ENCODE data around the gene UBFD1. TPM values are rescaled to one million over a fixed set of nuclear protein-coding genes. Genes with fewer than 3 reads are reported as not detected.
"Not testable (repeated sequence)": the region's sequence is repeated elsewhere in the genome, so short reads cannot be mapped to it uniquely, and the experiment has no call there.

The UBFD1 gene
- polyA plus RNA-seq, 1 donor from 2014 or later = 12.4 TPM

GRCh38 chr16:23595246-23595950 is 37.9 kb downstream of the UBFD1 start:
- peaks cover 3% of the 10 kb centered on the region for H3K36me3 Mint-ChIP-seq
- H3K27ac Mint-ChIP-seq = peak overlapping the region; percentile 31 to 76 (median 64)
- H3K4me3 Mint-ChIP-seq = peak overlapping the region; percentile 64 to 92 (median 90)
- peaks cover 16 to 20% (median 18%) of the 10 kb centered on the region in 3 donors for H3K4me1 Mint-ChIP-seq
- no peaks in the 10 kb centered on the region for H3K9me3 Mint-ChIP-seq
- no peaks in the 10 kb centered on the region for H3K27me3 Mint-ChIP-seq

DNA sequence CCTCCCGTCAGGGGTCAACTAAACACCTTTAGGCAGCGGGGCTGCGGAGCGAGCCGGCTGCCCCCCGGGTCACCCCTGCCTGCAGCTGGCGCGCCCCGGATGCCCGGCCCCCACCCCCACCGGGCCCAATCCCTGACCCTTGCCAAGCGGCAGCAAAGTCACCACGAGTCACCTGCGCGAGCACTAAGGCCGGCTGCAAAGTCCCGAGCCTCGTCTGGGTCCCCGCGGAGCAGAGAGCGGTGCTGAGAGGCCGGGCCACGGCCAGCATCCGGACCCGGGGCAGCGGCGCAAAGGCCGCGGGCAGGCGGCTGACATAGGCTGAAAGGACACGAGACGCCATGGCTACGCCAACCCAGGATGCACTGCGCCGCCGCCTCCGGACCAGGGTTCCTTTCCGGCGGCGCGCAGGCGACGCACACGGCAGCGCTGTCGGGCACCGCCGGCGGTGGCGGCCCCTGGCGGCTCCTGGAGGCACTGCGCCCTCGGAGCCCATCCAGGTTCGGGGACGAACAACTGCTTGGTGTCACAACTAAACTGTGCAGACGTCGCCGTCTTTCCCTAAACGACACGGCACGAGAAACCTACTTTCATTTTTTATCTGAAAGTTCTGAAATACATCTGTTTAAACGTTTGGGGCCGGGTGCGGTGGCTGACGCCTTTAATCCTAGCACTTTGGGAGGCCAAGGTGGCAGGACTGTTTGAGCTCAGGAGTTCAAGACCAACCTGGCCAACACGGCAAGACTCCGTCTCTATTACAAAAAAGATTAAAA is 38.6 kb downstream of the UBFD1 start, which contains the start of gene NDUFAB1:
TSS of gene NDUFAB1 (minus strand) at position 366 of the 770 bp plus-strand sequence. CDS start at position 340, 26 bp downstream.
- H3K4me1 Mint-ChIP-seq = peaks cover 16 to 20% (median 18%) of the 10 kb centered on the region in 3 donors
- H3K27ac Mint-ChIP-seq = peak within 1 kb of the TSS; percentile 31 to 86 (median 64)
- H3K27me3 Mint-ChIP-seq = no peaks in the 10 kb centered on the region
- peak within 1 kb of the TSS; percentile 64 to 92 (median 90) for H3K4me3 Mint-ChIP-seq
- H3K9me3 Mint-ChIP-seq = no peaks in the 10 kb centered on the region
- H3K36me3 Mint-ChIP-seq = peaks cover 3% of the 10 kb centered on the region

DNA sequence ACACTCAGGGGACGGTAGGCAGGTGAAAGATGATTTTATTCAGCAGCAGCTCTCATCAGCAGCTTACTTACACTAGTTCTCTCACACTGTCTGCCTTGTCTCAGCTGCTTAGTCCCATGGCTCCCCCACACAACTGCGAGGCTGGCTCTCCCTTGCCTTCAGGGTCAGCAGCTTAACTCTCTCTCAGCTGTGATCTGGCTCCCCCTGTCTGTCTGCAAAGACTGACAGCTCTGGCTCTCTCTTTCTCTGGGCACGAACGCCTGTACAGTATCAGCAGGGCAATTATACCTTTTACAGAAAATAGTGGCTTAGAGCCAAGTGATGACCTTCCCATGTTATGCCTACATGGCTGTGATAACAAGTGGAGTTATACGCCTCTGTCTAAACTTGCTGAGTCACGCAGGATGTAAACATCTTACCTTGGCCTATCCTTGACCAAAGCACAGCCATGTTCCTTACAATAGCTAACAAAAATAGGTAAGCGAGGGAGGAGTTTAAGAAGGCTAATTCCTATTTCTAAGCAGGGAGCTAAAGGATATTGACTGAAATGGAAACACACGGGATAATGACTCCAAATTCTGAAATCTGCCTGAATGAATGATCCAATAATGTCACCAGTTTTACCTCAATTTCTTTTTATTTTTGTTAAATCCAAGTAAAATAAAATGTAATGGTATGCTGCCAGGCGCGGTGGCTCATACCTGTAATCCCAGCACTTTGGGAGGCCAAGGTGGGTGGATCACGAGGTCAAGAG is 39.7 kb downstream of the UBFD1 start:
- Mint-ChIP-seq H3K4me3 (peak overlapping the region; percentile 41 to 91 (median 74)), H3K9me3 (no peaks in the 10 kb centered on the region), H3K27ac (peak overlapping the region in 2 of 3 donors; percentile 27 to 71), H3K4me1 (peaks cover 13 to 15% (median 14%) of the 10 kb centered on the region in 3 donors), H3K36me3 (peaks cover 3% of the 10 kb centered on the region), H3K27me3 (no peaks in the 10 kb centered on the region)

GRCh38 chr16:23607726-23608125 is 50.2 kb downstream of the UBFD1 start:
- H3K4me1 Mint-ChIP-seq = no peaks in the 10 kb centered on the region
- H3K4me3 Mint-ChIP-seq = no peak overlapping the region
- no peak overlapping the region for H3K27ac Mint-ChIP-seq
- H3K9me3 Mint-ChIP-seq = no peaks in the 10 kb centered on the region
- H3K27me3 Mint-ChIP-seq = no peaks in the 10 kb centered on the region
- H3K36me3 Mint-ChIP-seq = no peaks in the 10 kb centered on the region

DNA sequence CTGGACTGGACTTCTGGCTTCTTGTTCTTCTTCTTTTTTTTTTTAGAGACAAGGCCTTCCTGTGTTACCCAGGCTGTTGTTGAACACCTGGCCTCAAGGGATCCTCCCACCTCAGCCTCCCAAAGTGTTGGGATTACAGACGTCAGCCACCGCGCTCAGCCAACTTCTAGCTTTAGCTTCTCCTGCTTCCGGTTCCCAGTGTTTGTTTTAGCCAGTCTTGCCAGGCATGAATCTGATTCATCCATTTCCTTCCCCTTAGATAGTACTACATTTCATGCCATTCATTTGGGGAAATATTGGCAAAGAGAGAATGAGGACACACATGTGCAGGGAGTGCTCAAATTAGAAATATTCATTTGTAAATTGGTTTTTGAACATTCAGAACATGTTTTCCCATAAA is 50.7 kb downstream of the UBFD1 start:
- Mint-ChIP-seq H3K27ac (no peak overlapping the region), H3K27me3 (no peaks in the 10 kb centered on the region), H3K4me3 (no peak overlapping the region), H3K4me1 (no peaks in the 10 kb centered on the region), H3K36me3 (no peaks in the 10 kb centered on the region), H3K9me3 (no peaks in the 10 kb centered on the region)

GRCh38 chr16:23609929-23610328 is 52.4 kb downstream of the UBFD1 start:
- Mint-ChIP-seq H3K27me3 (no peaks in the 10 kb centered on the region), H3K4me3 (no peak overlapping the region), H3K9me3 (no peaks in the 10 kb centered on the region), H3K36me3 (no peaks in the 10 kb centered on the region), H3K4me1 (peaks cover 0 to 2% (median 0%) of the 10 kb centered on the region in 3 donors), H3K27ac (no peak overlapping the region)

- not testable (repeated sequence) for H3K27ac Mint-ChIP-seq, H3K9me3 Mint-ChIP-seq, H3K4me3 Mint-ChIP-seq, H3K4me1 Mint-ChIP-seq, H3K27me3 Mint-ChIP-seq, H3K36me3 Mint-ChIP-seq
These were observed 53.4 kb downstream of the UBFD1 start for GRCh38 chr16:23610905-23611304.

DNA sequence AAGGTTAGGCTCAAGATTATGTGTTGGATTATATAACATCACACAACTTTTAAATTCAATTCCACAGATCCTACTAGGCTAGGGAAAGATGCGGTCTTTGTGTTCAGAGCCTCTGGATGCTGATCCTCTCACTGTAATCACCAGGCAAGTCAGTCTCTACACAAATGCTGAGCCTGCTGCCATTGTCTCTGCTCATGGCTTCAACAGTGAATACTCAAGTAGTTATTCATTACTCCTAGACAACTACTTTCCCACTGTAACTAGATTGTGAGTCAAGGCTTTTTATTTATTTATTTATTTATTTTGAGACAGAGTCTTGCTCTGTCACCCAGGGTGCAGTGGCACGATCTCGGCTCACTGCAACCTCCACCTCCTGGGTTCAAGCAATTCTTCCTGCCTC is 54.4 kb downstream of the UBFD1 start:
- Mint-ChIP-seq H3K4me3 (no peak overlapping the region), H3K9me3 (no peaks in the 10 kb centered on the region), H3K36me3 (no peaks in the 10 kb centered on the region), H3K27me3 (no peaks in the 10 kb centered on the region), H3K27ac (no peak overlapping the region), H3K4me1 (peaks cover 0 to 2% (median 0%) of the 10 kb centered on the region in 3 donors)

DNA sequence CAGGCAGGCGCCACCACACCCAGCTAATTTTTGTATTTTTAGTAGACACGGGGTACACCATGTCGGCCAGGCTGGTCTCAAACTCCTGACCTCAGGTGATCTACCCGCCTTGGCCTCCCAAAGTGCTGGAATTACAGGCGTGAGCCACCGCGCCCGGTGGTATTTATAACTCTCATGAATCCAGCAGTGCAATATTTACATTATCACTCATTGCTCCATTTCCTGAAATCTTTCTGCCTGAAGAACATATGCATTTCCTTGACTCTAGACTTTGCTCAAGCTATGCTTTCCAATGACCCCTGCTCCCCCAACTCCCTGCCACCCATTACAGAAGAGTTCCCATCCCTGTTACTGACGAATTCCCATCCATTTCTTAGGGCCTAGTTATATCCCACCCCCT is 58.3 kb downstream of the UBFD1 start:
- H3K27ac Mint-ChIP-seq = no peak overlapping the region
- no peaks in the 10 kb centered on the region for H3K9me3 Mint-ChIP-seq
- H3K4me3 Mint-ChIP-seq = peak overlapping the region in 1 of 4 donors; percentile 2
- H3K27me3 Mint-ChIP-seq = no peaks in the 10 kb centered on the region
- peaks cover 6% of the 10 kb centered on the region for H3K36me3 Mint-ChIP-seq
- H3K4me1 Mint-ChIP-seq = peaks cover 0 to 2% (median 0%) of the 10 kb centered on the region in 3 donors

Other genes starting within 250 kb of the UBFD1 start
- 7.1 TPM for gene COG7, start 104.5 kb upstream of the UBFD1 start, polyA plus RNA-seq
- gene GGA2, start 47.2 kb upstream of the UBFD1 start, polyA plus RNA-seq = 219 TPM
- 14.4 TPM for gene EARS2, start 377 bp upstream of the UBFD1 start, polyA plus RNA-seq
- 170 TPM for gene NDUFAB1, start 38.6 kb downstream of the UBFD1 start, polyA plus RNA-seq
- 6.4 TPM for gene PALB2, start 83.6 kb downstream of the UBFD1 start, polyA plus RNA-seq
- 57.5 TPM for gene DCTN5, start 83.7 kb downstream of the UBFD1 start, polyA plus RNA-seq
- gene PLK1, start 121.2 kb downstream of the UBFD1 start, polyA plus RNA-seq = 0.53 TPM
- gene ERN2, start 155.5 kb downstream of the UBFD1 start, polyA plus RNA-seq = not detected
- gene CHP2, start 197.3 kb downstream of the UBFD1 start, polyA plus RNA-seq = not detected

Measured in IgD-negative memory B cell (primary cell).